ENCODE data around the gene TMEM40. TPM values are rescaled to one million over a fixed set of nuclear protein-coding genes. Genes with fewer than 3 reads are reported as not detected.
"Not testable (repeated sequence)": the region's sequence is repeated elsewhere in the genome, so short reads cannot be mapped to it uniquely, and the experiment has no call there.

Gene TMEM40
- total RNA-seq, 4 donors from 2014 or later: not detected

DNA sequence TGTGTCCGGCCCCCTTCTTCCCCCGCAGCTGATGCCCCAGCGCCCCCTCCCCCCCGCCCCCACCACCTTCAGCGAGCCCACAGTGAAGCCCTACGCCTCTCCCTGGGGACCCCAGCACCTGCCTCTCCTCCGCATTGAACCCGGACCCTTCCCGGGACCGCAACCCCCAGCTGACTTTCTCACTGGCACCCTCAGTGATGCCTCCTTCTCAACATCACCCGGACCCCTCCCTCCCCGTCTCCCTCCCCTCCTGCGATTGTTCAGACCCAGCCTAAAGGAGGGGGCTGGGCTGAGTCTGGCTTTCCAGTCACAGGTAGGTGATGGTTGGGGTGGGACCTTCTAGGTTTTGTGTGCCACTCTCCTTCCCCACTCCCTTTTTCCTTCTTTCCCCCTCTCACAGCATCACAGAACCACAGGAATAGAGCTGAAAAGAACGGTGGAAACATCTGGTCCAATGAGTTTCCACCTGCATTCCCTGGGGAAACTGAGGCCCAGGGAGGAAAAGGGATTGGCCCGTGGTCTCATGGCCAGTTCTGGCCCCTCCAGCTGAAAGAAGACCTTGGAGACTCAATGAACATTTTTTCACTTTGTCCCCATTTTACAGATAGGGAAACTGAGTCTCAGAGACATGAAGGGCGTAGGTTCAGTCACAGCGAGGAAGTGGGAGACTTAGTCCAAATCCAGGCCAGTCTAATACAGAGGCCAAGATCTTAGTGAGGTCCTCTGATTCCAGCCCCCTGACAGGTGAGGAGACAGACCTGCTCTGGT, 38.2 kb upstream of the TMEM40 start:
- Histone ChIP-seq H3K4me1 (peaks cover 0 to 21% (median 7%) of the 10 kb centered on the region in 4 donors), H3K4me3 (peak overlapping the region; percentile 60 to 78 (median 69)), H3K9me3 (no peaks in the 10 kb centered on the region), H3K27me3 (no peaks in the 10 kb centered on the region), H3K27ac (peak overlapping the region; percentile 66 to 97 (median 88)), H3K36me3 (no peaks in the 10 kb centered on the region)
- no peak for DNase-seq (ENCODE audit: low spot score in 2 of 2)
- WGBS, 2 donors: 41 to 42% methylated on average over 15 to 17 of the region's 17 CpGs
- no peak for TF ChIP-seq POLR2A (IDR thresholded peaks at IDR 0.05)
- TF ChIP-seq, protein P1, sequence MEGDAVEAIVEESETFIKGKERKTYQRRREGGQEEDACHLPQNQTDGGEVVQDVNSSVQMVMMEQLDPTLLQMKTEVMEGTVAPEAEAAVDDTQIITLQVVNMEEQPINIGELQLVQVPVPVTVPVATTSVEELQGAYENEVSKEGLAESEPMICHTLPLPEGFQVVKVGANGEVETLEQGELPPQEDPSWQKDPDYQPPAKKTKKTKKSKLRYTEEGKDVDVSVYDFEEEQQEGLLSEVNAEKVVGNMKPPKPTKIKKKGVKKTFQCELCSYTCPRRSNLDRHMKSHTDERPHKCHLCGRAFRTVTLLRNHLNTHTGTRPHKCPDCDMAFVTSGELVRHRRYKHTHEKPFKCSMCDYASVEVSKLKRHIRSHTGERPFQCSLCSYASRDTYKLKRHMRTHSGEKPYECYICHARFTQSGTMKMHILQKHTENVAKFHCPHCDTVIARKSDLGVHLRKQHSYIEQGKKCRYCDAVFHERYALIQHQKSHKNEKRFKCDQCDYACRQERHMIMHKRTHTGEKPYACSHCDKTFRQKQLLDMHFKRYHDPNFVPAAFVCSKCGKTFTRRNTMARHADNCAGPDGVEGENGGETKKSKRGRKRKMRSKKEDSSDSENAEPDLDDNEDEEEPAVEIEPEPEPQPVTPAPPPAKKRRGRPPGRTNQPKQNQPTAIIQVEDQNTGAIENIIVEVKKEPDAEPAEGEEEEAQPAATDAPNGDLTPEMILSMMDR (IDR thresholded peaks at IDR 0.05): no peak
- no peak for TF ChIP-seq EP300 (IDR thresholded peaks at IDR 0.05)

DNA sequence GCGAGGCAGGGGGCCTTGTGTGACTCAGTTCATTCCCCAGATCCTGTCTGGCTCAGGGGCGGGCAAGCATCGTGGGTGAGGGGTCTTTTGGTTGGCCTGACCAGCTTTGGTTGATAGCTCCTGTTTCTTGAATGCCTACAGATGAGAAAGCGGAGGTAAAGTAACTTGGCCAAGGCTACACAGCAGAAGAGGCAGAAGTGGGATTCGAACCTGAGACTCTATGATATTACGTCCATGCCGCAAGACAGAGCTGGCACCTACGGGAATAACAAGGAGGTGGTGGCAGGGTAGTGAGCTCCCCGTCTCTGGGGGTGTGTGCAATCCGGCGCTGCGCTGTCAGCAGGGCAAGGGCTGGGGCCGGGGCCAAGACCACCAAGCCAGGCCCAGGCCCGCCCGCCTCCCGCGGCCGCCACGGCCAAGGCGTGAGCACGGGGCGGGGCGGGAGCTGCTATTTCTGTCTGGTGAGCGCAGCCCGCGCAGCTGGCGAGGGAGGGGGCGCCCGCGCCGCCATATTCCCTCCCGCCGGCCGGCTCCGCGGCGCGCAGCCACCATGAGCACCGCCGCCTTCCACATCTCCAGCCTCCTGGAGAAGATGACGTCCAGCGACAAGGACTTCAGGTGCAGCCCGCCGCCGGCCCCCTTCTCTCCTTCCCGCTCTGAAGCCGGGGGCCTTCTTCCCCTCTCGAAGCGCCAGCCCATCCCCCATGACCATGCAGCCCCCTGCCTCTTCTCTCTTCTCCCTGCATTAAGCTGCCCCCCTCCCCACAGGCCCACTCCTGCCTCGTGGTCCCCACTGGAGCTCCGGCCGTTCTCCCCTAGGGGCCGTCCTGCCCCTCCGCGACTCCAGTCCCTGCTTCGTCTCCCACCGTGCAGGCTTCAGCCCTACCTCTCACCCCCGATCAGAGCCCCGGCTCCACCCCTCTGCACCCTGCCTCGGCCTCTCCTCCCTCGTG, 37.4 kb upstream of the TMEM40 start, which contains the start of gene CAND2:
Gene CAND2 (plus strand): TSS at position 510 of the 953 bp plus-strand sequence. CDS start 41 bp downstream, at position 551.
- 7% methylated on average over 48 to 61 of the region's 61 CpGs for WGBS, 2 donors
- peaks cover 0 to 21% (median 7%) of the 10 kb centered on the region in 4 donors for H3K4me1 ChIP-seq
- peak within 1 kb of the TSS; percentile 66 to 97 (median 88) for H3K27ac ChIP-seq
- H3K36me3 ChIP-seq: no peaks in the 10 kb centered on the region
- no peaks in the 10 kb centered on the region for H3K27me3 ChIP-seq
- DNase-seq (ENCODE audit: low spot score in 2 of 2): peak; percentile 48 to 50
- peak within 1 kb of the TSS; percentile 60 to 78 (median 69) for H3K4me3 ChIP-seq
- no peaks in the 10 kb centered on the region for H3K9me3 ChIP-seq
- TF ChIP-seq POLR2A (IDR thresholded peaks at IDR 0.05) (peak in 1 of 2 donors; percentile 35), EP300 (IDR thresholded peaks at IDR 0.05) (no peak)
- TF ChIP-seq, protein P1 (IDR thresholded peaks at IDR 0.05): peak in 1 of 5 experiments; percentile 26

DNA sequence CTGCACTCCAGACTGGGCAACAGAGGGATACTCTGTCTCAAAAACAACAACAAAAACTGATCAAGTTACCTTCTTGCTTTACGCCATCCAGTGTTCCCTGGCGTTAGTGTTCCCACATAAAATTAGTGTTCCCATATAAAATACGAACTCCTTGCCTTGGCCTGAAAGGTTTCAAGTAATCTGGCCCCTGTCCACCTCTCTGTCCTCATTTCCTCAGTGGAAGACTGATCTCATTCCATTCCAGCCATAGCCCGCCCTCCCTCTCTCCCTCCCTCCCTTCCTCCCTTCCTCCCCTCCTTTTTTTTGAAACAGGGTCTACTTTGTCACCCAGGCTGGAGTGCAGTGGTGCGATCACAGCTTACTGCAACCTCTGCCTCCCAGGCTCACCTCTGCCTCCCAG, 34.6 kb upstream of the TMEM40 start:
- DNase-seq (ENCODE audit: low spot score in 2 of 2): no peak

DNA sequence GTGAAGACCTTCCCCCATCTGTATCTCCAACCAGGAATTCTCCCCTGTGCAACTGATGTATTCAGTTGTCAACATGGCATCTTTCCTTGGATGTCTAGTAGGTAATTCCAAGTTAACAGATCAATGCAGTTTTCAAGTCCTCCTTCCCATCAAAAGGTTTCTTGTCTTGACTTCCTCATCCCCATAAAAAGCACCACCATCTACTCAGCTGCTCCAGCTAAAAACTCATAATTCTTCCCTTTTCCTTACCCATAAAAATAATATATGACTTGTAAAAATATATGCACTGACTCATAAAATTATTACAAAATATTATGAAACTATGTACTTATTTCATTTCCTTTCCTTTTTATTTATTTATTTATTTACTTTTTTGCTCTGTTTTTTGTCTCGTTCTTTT, 32.4 kb upstream of the TMEM40 start:
- WGBS, 2 donors: 74 to 96% methylated on average over 1 of the region's 1 CpG
- Histone ChIP-seq H3K27me3 (no peaks in the 10 kb centered on the region), H3K36me3 (no peaks in the 10 kb centered on the region), H3K9me3 (no peaks in the 10 kb centered on the region), H3K4me1 (peaks cover 0 to 7% (median 3%) of the 10 kb centered on the region in 4 donors), H3K27ac (no peak overlapping the region), H3K4me3 (no peak overlapping the region)
- no peak for DNase-seq (ENCODE audit: low spot score in 2 of 2)
- TF ChIP-seq, protein P1 (IDR thresholded peaks at IDR 0.05): no peak
- TF ChIP-seq POLR2A (IDR thresholded peaks at IDR 0.05) (no peak), EP300 (IDR thresholded peaks at IDR 0.05) (no peak)

More for the DNA sequence above, 34.6 kb upstream of the TMEM40 start:
- TF ChIP-seq, protein P1 (IDR thresholded peaks at IDR 0.05): no peak
- TF ChIP-seq POLR2A (IDR thresholded peaks at IDR 0.05): no peak
- TF ChIP-seq EP300 (IDR thresholded peaks at IDR 0.05): no peak
- H3K27me3 ChIP-seq: no peaks in the 10 kb centered on the region
- no peak overlapping the region for H3K4me3 ChIP-seq
- no peaks in the 10 kb centered on the region for H3K36me3 ChIP-seq
- no peaks in the 10 kb centered on the region for H3K9me3 ChIP-seq
- H3K27ac ChIP-seq: no peak overlapping the region
- H3K4me1 ChIP-seq: peaks cover 0 to 21% (median 7%) of the 10 kb centered on the region in 4 donors
- whole genome bisulfite sequencing, 2 donors: 62 to 68% methylated on average over 5 of the region's 5 CpGs

DNA sequence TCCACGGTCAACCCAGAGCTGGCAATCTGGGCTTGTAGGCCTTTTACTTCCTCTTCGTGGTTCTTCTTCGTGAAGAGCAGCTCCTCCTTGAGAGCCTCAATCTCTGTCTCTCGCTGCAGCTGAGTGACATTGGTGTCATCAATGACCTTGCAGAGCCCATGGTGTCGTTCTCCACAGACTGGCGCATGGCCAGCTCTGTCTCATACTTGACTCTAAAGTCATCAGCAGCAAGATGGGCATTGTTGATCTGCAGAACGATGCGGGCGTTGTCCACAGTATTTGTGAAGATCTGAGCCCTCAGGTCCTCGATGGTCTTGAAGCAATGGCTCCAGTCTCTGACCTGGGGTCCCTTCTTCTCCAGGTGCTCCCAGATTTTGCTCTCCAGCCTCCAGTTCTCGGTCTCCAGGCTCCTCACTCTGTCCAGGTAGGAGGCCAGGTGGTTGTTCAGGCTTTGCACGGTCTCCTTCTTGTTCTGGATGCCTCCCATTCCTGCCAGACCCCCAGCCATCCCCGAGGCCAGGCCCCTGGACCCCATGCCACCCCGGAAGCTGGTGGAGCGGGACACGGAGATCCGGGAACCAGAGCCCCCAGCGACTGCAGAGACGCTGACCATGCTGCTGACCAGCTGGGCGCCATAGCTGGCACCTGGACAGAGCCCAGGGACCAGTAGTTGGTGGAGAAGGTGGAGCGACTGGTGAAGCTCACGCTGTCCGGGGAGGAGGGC, 29.1 kb upstream of the TMEM40 start:
- DNase-seq (ENCODE audit: low spot score in 2 of 2); H3K36me3 ChIP-seq; H3K9me3 ChIP-seq; H3K4me1 ChIP-seq; H3K4me3 ChIP-seq; H3K27me3 ChIP-seq; H3K27ac ChIP-seq: not testable (repeated sequence)
- WGBS, 2 donors: 91% methylated on average over 23 of the region's 23 CpGs
